Mesenchymal stem cell (in vitro differentiated cells and primary cell): ENCODE results near the gene PEF1.
A peak's percentile ranks its signal among the peaks of the same experiment; 100 is the strongest.

Experiments used
- DNase-seq: peaks from one replicate; pipeline ENCODE4 v3.0.0-alpha.2; 2013
- H2AFZ ChIP-seq: one replicate; pipeline ENCODE4 v1.6.1; 2013; ENCODE audit warnings: low read depth, mild to moderate bottlenecking, control low read depth, inconsistent platforms, low read length, moderate library complexity
- H2AK5ac ChIP-seq: 2 replicates; pipeline ENCODE4 v1.6.1; 2013; ENCODE audit warnings: low read length, moderate library complexity, mild to moderate bottlenecking, inconsistent platforms; ENCODE audit not compliant: severe bottlenecking
- H2BK120ac ChIP-seq: one replicate; pipeline ENCODE4 v1.6.1; 2013; ENCODE audit warnings: low read depth, mild to moderate bottlenecking, inconsistent platforms, low read length, moderate library complexity
- H2BK12ac ChIP-seq, 2 experiments: one replicate each; pipeline ENCODE4 v1.6.1; 2013; ENCODE audit warnings: inconsistent platforms in 2 of 2, low read length in 2 of 2, mild to moderate bottlenecking in 2 of 2, moderate library complexity in 2 of 2, control low read depth in 1 of 2
- H2BK15ac ChIP-seq: one replicate; pipeline ENCODE4 v1.6.1; 2013; ENCODE audit warnings: mild to moderate bottlenecking, low read depth, inconsistent platforms; ENCODE audit not compliant: poor library complexity, severe bottlenecking
- H2BK5ac ChIP-seq: 2 replicates; pipeline ENCODE4 v1.6.1; 2013; ENCODE audit warnings: low read depth, mild to moderate bottlenecking, low read length, control low read depth, inconsistent platforms; ENCODE audit not compliant: poor library complexity, severe bottlenecking
- H3K14ac ChIP-seq, 2 experiments: one replicate each; pipeline ENCODE4 v1.6.1; 2013; ENCODE audit warnings: inconsistent platforms in 2 of 2, low read length in 2 of 2, control low read depth in 1 of 2, mild to moderate bottlenecking in 1 of 2, moderate library complexity in 1 of 2
- H3K18ac ChIP-seq, 2 experiments: one replicate each; pipeline ENCODE4 v1.6.1; 2013; ENCODE audit warnings: inconsistent platforms in 2 of 2, low read length in 2 of 2, control low read depth in 1 of 2, low read depth in 1 of 2, mild to moderate bottlenecking in 1 of 2
- H3K23ac ChIP-seq, 2 experiments: one replicate each; pipeline ENCODE4 v1.6.1; 2013; ENCODE audit warnings: inconsistent platforms in 2 of 2, low read length in 2 of 2, mild to moderate bottlenecking in 2 of 2, moderate library complexity in 2 of 2, control low read depth in 1 of 2
- H3K27ac ChIP-seq: 2 replicates; pipeline ENCODE4 v1.5.1; 2013; ENCODE audit warnings: mild to moderate bottlenecking, moderate library complexity, low read length, control low read depth, inconsistent platforms; ENCODE audit not compliant: poor library complexity, severe bottlenecking
- H3K27me3 ChIP-seq, 2 experiments: 2 replicates each; pipeline versions ENCODE4 v1.6.1 to v1.7.0; 2013; ENCODE audit warnings: low read length in 2 of 2, mild to moderate bottlenecking in 2 of 2, moderate library complexity in 2 of 2, control low read depth in 1 of 2, inconsistent platforms in 1 of 2; ENCODE audit not compliant: control insufficient read depth in 1 of 2, insufficient read depth in 1 of 2
- H3K36me3 ChIP-seq, 2 experiments: 2 replicates each; pipeline versions ENCODE4 v1.6.1 to v1.7.0; 2013; ENCODE audit warnings: low read length in 2 of 2, control low read depth in 1 of 2, inconsistent platforms in 1 of 2, low read depth in 1 of 2, mild to moderate bottlenecking in 1 of 2; ENCODE audit not compliant: insufficient read depth in 2 of 2, control insufficient read depth in 1 of 2
- H3K4ac ChIP-seq, 2 experiments: one replicate each; pipeline ENCODE4 v1.6.1; 2013; ENCODE audit warnings: inconsistent platforms in 2 of 2, low read length in 2 of 2, mild to moderate bottlenecking in 2 of 2, moderate library complexity in 2 of 2, control low read depth in 1 of 2, low read depth in 1 of 2
- H3K4me1 ChIP-seq: 2 replicates; pipeline ENCODE4 v1.6.1; 2013; ENCODE audit warnings: low read depth, low read length, control low read depth; ENCODE audit not compliant: control insufficient read depth, insufficient read depth
- H3K4me2 ChIP-seq: 2 replicates; pipeline ENCODE4 v1.6.1; 2013; ENCODE audit warnings: low read length, mild to moderate bottlenecking, inconsistent platforms; ENCODE audit not compliant: poor library complexity, severe bottlenecking
- H3K4me3 ChIP-seq, 2 experiments: 2 replicates each; pipeline versions ENCODE4 v1.5.1 to v1.7.0; 2013; ENCODE audit warnings: low read length in 2 of 2, mild to moderate bottlenecking in 2 of 2, control low read depth in 1 of 2, low read depth in 1 of 2; ENCODE audit not compliant: insufficient read depth in 1 of 2
- H3K79me1 ChIP-seq: replicated peaks from 2 replicates; pipeline ENCODE4 v1.6.1; 2013; ENCODE audit warnings: mild to moderate bottlenecking, control low read depth, low read length, inconsistent platforms; ENCODE audit not compliant: poor library complexity, severe bottlenecking
- H3K9ac ChIP-seq: 2 replicates; pipeline ENCODE4 v1.7.0; 2013; ENCODE audit warnings: mild to moderate bottlenecking, low read length, moderate library complexity
- H3K9me3 ChIP-seq: 2 replicates; pipeline ENCODE4 v1.7.0; 2013; ENCODE audit warnings: mild to moderate bottlenecking, low read length; ENCODE audit not compliant: control insufficient read depth
- H4K8ac ChIP-seq: one replicate; pipeline ENCODE4 v1.6.1; 2013; ENCODE audit warnings: inconsistent platforms, mild to moderate bottlenecking, low read length, moderate library complexity
- H4K91ac ChIP-seq: one replicate; pipeline ENCODE4 v1.6.1; 2013; ENCODE audit warnings: mild to moderate bottlenecking, low read length, inconsistent platforms
- WGBS: methylation state at CpG from one replicate; pipeline ENCODE4 v1.1.7; 2013; ENCODE audit warnings: mixed read lengths; 5-methylcytosine and 5-hydroxymethylcytosine counted together

PEF1 gene

GRCh38 chr1:31580891-31581603 lies 63.6 kb downstream of the PEF1 start:
- H3K36me3 ChIP-seq: peaks cover 0 to 34% of the 10 kb centered on the region in 2 experiments
- no peak for DNase-seq
- H3K23ac ChIP-seq: no peak overlapping the region
- no peak overlapping the region for H3K9ac ChIP-seq
- H2BK120ac ChIP-seq: no peak overlapping the region
- H3K4me1 ChIP-seq: peaks cover 69% of the 10 kb centered on the region
- no peaks in the 10 kb centered on the region for H3K9me3 ChIP-seq
- WGBS: 86% methylated on average over 15 of the region's 15 CpGs
- H2BK12ac ChIP-seq: no peak overlapping the region
- peak overlapping the region; percentile 80 for H2AK5ac ChIP-seq
- no peak overlapping the region for H3K14ac ChIP-seq
- H4K91ac ChIP-seq: no peak overlapping the region
- H3K27me3 ChIP-seq: peaks cover 0 to 2% of the 10 kb centered on the region in 2 experiments
- no peak overlapping the region for H3K4ac ChIP-seq
- no peak overlapping the region for H3K27ac ChIP-seq
- no peak overlapping the region for H3K4me2 ChIP-seq
- H3K18ac ChIP-seq: no peak overlapping the region
- no peak overlapping the region for H2AFZ ChIP-seq
- peaks cover 5% of the 10 kb centered on the region for H3K79me1 ChIP-seq
- no peak overlapping the region for H4K8ac ChIP-seq
- H3K4me3 ChIP-seq: no peak overlapping the region
- no peak overlapping the region for H2BK5ac ChIP-seq
- H2BK15ac ChIP-seq: peak overlapping the region; percentile 26

- Histone ChIP-seq H2BK12ac (no peak overlapping the region), H3K79me1 (peaks cover 5% of the 10 kb centered on the region), H3K4ac (no peak overlapping the region), H3K36me3 (peaks cover 0 to 28% of the 10 kb centered on the region in 2 experiments), H2BK120ac (no peak overlapping the region), H4K91ac (no peak overlapping the region), H3K14ac (no peak overlapping the region), H2AK5ac (peak overlapping the region; percentile 73), H3K23ac (no peak overlapping the region), H3K9ac (no peak overlapping the region), H3K4me2 (no peak overlapping the region), H2BK15ac (no peak overlapping the region), H3K27ac (peak overlapping the region; percentile 77), H3K18ac (no peak overlapping the region), H2AFZ (no peak overlapping the region), H3K4me1 (peaks cover 73% of the 10 kb centered on the region), H3K4me3 (no peak overlapping the region), H3K27me3 (peaks cover 0 to 3% of the 10 kb centered on the region in 2 experiments), H4K8ac (no peak overlapping the region), H2BK5ac (no peak overlapping the region), H3K9me3 (no peaks in the 10 kb centered on the region)
- DNase-seq: no peak
- 88% methylated on average over 5 of the region's 5 CpGs for WGBS
These were observed 64.2 kb downstream of the PEF1 start for GRCh38 chr1:31580513-31580870.
